Liver (tissue), 9 donors: ENCODE measurements around the gene GATA2. TPM values are rescaled to one million over a fixed set of nuclear protein-coding genes. Genes with fewer than 3 reads are reported as not detected.

Experiments used
- DNase-seq: peaks from one replicate; pipeline ENCODE4 v3.0.0-alpha.2; 2017; ENCODE audit warnings: low spot score
- H3K27ac ChIP-seq, 2 donors: one replicate each; pipeline ENCODE4 v1.7.0; 2013; ENCODE audit warnings: inconsistent platforms in 2 of 2, low read length in 2 of 2, control low read depth in 1 of 2, low read depth in 1 of 2, mild to moderate bottlenecking in 1 of 2
- H3K27me3 ChIP-seq, 4 donors: one replicate each; pipeline versions ENCODE4 v1.6.1 to v1.7.0; 2013; ENCODE audit warnings: low read length in 3 of 4, inconsistent platforms in 1 of 4, mild to moderate bottlenecking in 1 of 4, moderate library complexity in 1 of 4; ENCODE audit not compliant: control insufficient read depth in 4 of 4, insufficient read depth in 4 of 4
- H3K36me3 ChIP-seq, 4 donors: one replicate each; pipeline versions ENCODE4 v1.6.1 to v1.7.0; 2013; ENCODE audit warnings: low read length in 3 of 4, mild to moderate bottlenecking in 3 of 4, low read depth in 1 of 4, moderate library complexity in 1 of 4; ENCODE audit not compliant: control insufficient read depth in 4 of 4, insufficient read depth in 3 of 4
- H3K4me1 ChIP-seq, 4 donors: one replicate each; pipeline versions ENCODE4 v1.6.1 to v1.7.0; 2013; ENCODE audit warnings: low read length in 3 of 4, mild to moderate bottlenecking in 3 of 4, moderate library complexity in 1 of 4; ENCODE audit not compliant: control insufficient read depth in 4 of 4, insufficient read depth in 4 of 4
- H3K4me3 ChIP-seq, 3 donors: one replicate each; pipeline versions ENCODE4 v1.6.1 to v1.7.0; 2013; ENCODE audit warnings: low read length in 3 of 3, control low read depth in 1 of 3, low read depth in 1 of 3, mild to moderate bottlenecking in 1 of 3
- H3K9ac ChIP-seq, 2 donors: one replicate each; pipeline ENCODE4 v1.7.0; 2013; ENCODE audit warnings: low read length in 2 of 2, mild to moderate bottlenecking in 2 of 2, moderate library complexity in 2 of 2, control low read depth in 1 of 2, low read depth in 1 of 2
- H3K9me3 ChIP-seq, 4 donors: one replicate each; pipeline versions ENCODE4 v1.6.1 to v1.7.0; 2013; ENCODE audit warnings: low read length in 3 of 4; ENCODE audit not compliant: control insufficient read depth in 4 of 4
- EGR1 ChIP-seq, 2 donors: IDR thresholded peaks; 2 replicates each; pipeline ENCODE4 v1.6.1; 2016 to 2018; ENCODE audit warnings: antibody characterized with exemption in 2 of 2, low read depth in 2 of 2
- FOXA1 ChIP-seq: IDR thresholded peaks from 2 replicates; pipeline ENCODE4 v1.6.1; 2016; ENCODE audit warnings: antibody characterized with exemption
- GABPA ChIP-seq, 2 donors: IDR thresholded peaks in 1 of 2; conservative IDR thresholded peaks in 1 of 2; 2 replicates each; pipeline ENCODE4 v1.6.1; 2016; ENCODE audit warnings: antibody characterized with exemption in 2 of 2, mild to moderate bottlenecking in 1 of 2, moderate library complexity in 1 of 2
- HNF4A ChIP-seq, 2 donors: conservative IDR thresholded peaks; 2 replicates each; pipeline ENCODE4 v1.6.1; 2016; ENCODE audit warnings: antibody characterized with exemption in 2 of 2, mild to moderate bottlenecking in 2 of 2
- HNF4G ChIP-seq: IDR thresholded peaks from 2 replicates; pipeline ENCODE4 v1.6.1; 2016; ENCODE audit warnings: antibody characterized with exemption
- JUND ChIP-seq, 2 donors: IDR thresholded peaks; 2 replicates each; pipeline ENCODE4 v1.6.1; 2016; ENCODE audit warnings: antibody characterized with exemption in 2 of 2
- NR2F2 ChIP-seq: IDR thresholded peaks from 2 replicates; pipeline ENCODE4 v1.6.1; 2016; ENCODE audit warnings: antibody characterized with exemption
- RXRA ChIP-seq, 2 donors: IDR thresholded peaks; 2 replicates each; pipeline ENCODE4 v1.6.1; 2017 to 2018; ENCODE audit warnings: antibody characterized with exemption in 2 of 2, mild to moderate bottlenecking in 1 of 2
- TAF1 ChIP-seq: conservative IDR thresholded peaks from 2 replicates; pipeline ENCODE4 v1.6.1; 2016; ENCODE audit warnings: antibody characterized with exemption, mild to moderate bottlenecking
- YY1 ChIP-seq: IDR thresholded peaks from 2 replicates; pipeline ENCODE4 v1.6.1; 2016; ENCODE audit warnings: antibody characterized with exemption, mild to moderate bottlenecking
- WGBS: extraction: QIAGEN DNeasy Blood & Tissue Kit; methylation state at CpG from one replicate; pipeline ENCODE4 v1.1.7; 2013; 5-methylcytosine and 5-hydroxymethylcytosine counted together
- polyA plus RNA-seq, 2 donors: library from polyadenylated mRNA; stranded (reverse) in 1 of 2; unstranded in 1 of 2; fragments of 200-250 nt in 1 of 2; fragments of >200 nt in 1 of 2; fragmentation: Nextera tagmentation in 1 of 2; extraction: Ambion mirVana in 1 of 2; gene quantifications; one replicate each; pipeline versions ENCODE4 v1.2.1 to v1.2.3, GENCODE V29; 2013 to 2015
- total RNA-seq, 2 donors: library from RNA; depleted of rRNA; stranded (reverse); fragments of >200 nt; gene quantifications; one replicate each; pipeline ENCODE4 v1.2.3, GENCODE V29; 2014
- TF ChIP-seq, protein P1 (sequence below): IDR thresholded peaks from 2 replicates; pipeline ENCODE4 v1.6.1; 2016; ENCODE audit warnings: antibody characterized with exemption
- TF ChIP-seq, protein P2 (sequence below): IDR thresholded peaks from 2 replicates; pipeline ENCODE4 v1.6.1; 2016; ENCODE audit warnings: antibody characterized with exemption
- TF ChIP-seq, protein P3 (sequence below): fragments of 150-350 bp; IDR thresholded peaks from 2 replicates; pipeline ENCODE4 v1.5.1; 2017; ENCODE audit warnings: improper control_type of control experiment, low read depth, low read length; ENCODE audit not compliant: missing input control
- TF ChIP-seq, protein P4 (sequence below): IDR thresholded peaks from 2 replicates; pipeline ENCODE4 v1.6.1; 2016; ENCODE audit warnings: antibody characterized with exemption, mild to moderate bottlenecking
- donor health status: healthy.
- donor health status: healthy.
- donor health status: healthy.
- donor health status: healthy.
- donor health status: healthy.

The GATA2 gene
- total and polyA plus RNA-seq, 4 donors = 0.25 to 2.8 (median 0.54) TPM

DNA sequence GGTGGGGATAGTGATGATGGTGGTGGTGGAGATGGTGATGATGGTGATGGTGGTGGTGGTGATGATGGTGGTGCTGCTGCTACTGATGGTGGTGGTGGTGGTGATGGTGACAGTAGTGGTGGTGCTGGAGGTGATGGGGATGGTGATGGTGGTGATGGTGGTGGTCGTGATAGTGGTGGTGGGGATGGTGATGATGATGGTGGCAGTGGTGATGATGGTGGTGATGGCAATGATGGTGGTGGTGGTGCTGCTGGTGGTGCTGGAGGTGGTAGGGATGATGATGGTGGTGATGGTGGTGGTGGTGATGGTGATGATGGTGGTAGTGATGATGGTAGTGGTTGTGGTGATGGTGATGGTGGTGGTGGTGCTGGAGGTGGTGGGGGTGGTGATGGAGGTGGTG is 47.6 kb downstream of the GATA2 start:
- Histone ChIP-seq H3K4me1 (no peaks in the 10 kb centered on the region), H3K27me3 (no peaks in the 10 kb centered on the region), H3K27ac (no peak overlapping the region), H3K9me3 (no peaks in the 10 kb centered on the region), H3K36me3 (no peaks in the 10 kb centered on the region), H3K4me3 (no peak overlapping the region), H3K9ac (no peak overlapping the region)
- TF ChIP-seq, protein P1, sequence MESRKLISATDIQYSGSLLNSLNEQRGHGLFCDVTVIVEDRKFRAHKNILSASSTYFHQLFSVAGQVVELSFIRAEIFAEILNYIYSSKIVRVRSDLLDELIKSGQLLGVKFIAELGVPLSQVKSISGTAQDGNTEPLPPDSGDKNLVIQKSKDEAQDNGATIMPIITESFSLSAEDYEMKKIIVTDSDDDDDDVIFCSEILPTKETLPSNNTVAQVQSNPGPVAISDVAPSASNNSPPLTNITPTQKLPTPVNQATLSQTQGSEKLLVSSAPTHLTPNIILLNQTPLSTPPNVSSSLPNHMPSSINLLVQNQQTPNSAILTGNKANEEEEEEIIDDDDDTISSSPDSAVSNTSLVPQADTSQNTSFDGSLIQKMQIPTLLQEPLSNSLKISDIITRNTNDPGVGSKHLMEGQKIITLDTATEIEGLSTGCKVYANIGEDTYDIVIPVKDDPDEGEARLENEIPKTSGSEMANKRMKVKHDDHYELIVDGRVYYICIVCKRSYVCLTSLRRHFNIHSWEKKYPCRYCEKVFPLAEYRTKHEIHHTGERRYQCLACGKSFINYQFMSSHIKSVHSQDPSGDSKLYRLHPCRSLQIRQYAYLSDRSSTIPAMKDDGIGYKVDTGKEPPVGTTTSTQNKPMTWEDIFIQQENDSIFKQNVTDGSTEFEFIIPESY = no peak
- no peak for TF ChIP-seq YY1
- TF ChIP-seq, protein P2, sequence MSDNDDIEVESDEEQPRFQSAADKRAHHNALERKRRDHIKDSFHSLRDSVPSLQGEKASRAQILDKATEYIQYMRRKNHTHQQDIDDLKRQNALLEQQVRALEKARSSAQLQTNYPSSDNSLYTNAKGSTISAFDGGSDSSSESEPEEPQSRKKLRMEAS = no peak
- TF ChIP-seq, protein P3, sequence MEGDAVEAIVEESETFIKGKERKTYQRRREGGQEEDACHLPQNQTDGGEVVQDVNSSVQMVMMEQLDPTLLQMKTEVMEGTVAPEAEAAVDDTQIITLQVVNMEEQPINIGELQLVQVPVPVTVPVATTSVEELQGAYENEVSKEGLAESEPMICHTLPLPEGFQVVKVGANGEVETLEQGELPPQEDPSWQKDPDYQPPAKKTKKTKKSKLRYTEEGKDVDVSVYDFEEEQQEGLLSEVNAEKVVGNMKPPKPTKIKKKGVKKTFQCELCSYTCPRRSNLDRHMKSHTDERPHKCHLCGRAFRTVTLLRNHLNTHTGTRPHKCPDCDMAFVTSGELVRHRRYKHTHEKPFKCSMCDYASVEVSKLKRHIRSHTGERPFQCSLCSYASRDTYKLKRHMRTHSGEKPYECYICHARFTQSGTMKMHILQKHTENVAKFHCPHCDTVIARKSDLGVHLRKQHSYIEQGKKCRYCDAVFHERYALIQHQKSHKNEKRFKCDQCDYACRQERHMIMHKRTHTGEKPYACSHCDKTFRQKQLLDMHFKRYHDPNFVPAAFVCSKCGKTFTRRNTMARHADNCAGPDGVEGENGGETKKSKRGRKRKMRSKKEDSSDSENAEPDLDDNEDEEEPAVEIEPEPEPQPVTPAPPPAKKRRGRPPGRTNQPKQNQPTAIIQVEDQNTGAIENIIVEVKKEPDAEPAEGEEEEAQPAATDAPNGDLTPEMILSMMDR = no peak
- TF ChIP-seq HNF4G = no peak
- no peak for TF ChIP-seq NR2F2
- no peak for TF ChIP-seq EGR1 (IDR thresholded peaks at IDR 0.05; ENCODE audit: low read depth in 2 of 2)
- no peak for DNase-seq
- WGBS = 71% methylated on average over 1 of the region's 1 CpG

DNA sequence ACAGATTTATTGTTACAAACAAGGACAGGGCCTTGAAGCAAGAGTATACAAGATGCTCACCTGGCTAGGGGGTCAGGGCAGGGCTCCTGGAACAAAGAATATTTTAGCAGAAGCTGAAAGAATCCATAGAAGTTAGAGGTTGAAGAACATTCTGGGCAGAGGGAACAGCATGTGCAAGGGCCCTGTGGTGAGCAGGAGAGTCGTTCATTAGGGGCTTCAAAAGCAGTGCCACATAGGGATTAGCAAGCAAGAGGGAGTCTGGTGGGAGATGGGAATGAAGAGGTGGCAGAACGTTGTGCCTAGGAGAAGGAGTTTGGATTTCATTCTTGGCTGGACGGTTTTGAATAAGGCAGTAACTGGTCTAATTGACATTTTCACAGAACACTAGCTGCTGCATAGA is 49.2 kb downstream of the GATA2 start:
- no peak for DNase-seq
- Histone ChIP-seq H3K4me1 (no peaks in the 10 kb centered on the region), H3K27me3 (no peaks in the 10 kb centered on the region), H3K36me3 (no peaks in the 10 kb centered on the region), H3K9me3 (no peaks in the 10 kb centered on the region), H3K27ac (no peak overlapping the region), H3K4me3 (no peak overlapping the region), H3K9ac (no peak overlapping the region)
- 58% methylated on average over 3 of the region's 3 CpGs for WGBS
- TF ChIP-seq TAF1 (no peak), GABPA (IDR thresholded peaks at IDR 0.05 in 1 of 2, conservative IDR thresholded peaks at IDR 0.05 in 1 of 2) (no peak)
- TF ChIP-seq, protein P4, sequence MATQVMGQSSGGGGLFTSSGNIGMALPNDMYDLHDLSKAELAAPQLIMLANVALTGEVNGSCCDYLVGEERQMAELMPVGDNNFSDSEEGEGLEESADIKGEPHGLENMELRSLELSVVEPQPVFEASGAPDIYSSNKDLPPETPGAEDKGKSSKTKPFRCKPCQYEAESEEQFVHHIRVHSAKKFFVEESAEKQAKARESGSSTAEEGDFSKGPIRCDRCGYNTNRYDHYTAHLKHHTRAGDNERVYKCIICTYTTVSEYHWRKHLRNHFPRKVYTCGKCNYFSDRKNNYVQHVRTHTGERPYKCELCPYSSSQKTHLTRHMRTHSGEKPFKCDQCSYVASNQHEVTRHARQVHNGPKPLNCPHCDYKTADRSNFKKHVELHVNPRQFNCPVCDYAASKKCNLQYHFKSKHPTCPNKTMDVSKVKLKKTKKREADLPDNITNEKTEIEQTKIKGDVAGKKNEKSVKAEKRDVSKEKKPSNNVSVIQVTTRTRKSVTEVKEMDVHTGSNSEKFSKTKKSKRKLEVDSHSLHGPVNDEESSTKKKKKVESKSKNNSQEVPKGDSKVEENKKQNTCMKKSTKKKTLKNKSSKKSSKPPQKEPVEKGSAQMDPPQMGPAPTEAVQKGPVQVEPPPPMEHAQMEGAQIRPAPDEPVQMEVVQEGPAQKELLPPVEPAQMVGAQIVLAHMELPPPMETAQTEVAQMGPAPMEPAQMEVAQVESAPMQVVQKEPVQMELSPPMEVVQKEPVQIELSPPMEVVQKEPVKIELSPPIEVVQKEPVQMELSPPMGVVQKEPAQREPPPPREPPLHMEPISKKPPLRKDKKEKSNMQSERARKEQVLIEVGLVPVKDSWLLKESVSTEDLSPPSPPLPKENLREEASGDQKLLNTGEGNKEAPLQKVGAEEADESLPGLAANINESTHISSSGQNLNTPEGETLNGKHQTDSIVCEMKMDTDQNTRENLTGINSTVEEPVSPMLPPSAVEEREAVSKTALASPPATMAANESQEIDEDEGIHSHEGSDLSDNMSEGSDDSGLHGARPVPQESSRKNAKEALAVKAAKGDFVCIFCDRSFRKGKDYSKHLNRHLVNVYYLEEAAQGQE = no peak

DNA sequence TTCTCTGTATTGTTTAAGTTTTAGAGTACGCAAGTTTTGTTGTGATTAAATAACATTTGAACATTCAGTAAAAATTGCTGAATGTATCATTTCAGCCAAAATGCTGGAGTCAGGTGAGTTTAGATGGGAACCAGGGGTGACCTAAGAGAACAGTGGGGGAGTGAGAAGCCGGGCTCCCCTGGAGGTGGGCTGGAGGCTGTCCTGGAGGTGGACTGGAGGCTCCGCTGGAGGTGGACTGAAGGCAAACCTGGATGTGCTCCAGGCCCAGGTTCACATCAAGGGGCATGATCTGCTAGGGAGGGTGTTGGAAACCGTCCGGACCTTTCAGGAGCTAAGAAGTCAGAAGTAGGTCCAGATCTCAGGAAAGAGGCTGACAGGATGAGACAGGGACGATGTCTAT is 50.1 kb downstream of the GATA2 start:
- no peaks in the 10 kb centered on the region for H3K36me3 ChIP-seq
- no peak overlapping the region for H3K4me3 ChIP-seq
- 90% methylated on average over 6 of the region's 6 CpGs for WGBS
- no peak overlapping the region for H3K27ac ChIP-seq
- H3K4me1 ChIP-seq = no peaks in the 10 kb centered on the region
- H3K9ac ChIP-seq = no peak overlapping the region
- no peaks in the 10 kb centered on the region for H3K27me3 ChIP-seq
- H3K9me3 ChIP-seq = no peaks in the 10 kb centered on the region
- no peak for DNase-seq
- no peak for TF ChIP-seq TAF1
- TF ChIP-seq, protein P3 = no peak
- TF ChIP-seq, protein P4 = no peak
- TF ChIP-seq, protein P2 = no peak
- no peak for TF ChIP-seq FOXA1
- no peak for TF ChIP-seq JUND (IDR thresholded peaks at IDR 0.05)
- TF ChIP-seq HNF4G = no peak
- TF ChIP-seq HNF4A (conservative IDR thresholded peaks at IDR 0.05) = no peak
- TF ChIP-seq NR2F2 = no peak
- TF ChIP-seq RXRA (IDR thresholded peaks at IDR 0.05) = no peak
